T47D (cell line): ENCODE results near the gene NCK2.
"Not testable (repeated sequence)": the region's sequence is repeated elsewhere in the genome, so short reads cannot be mapped to it uniquely, and the experiment has no call there.

Experiments
- DNase-seq, 2 experiments: peaks; one replicate each; pipeline versions ENCODE4 v3.0.0 to v3.0.0-alpha.2; 2011 to 2012; ENCODE audit warnings: low read depth in 1 of 2, low spot score in 1 of 2
- JUND ChIP-seq: IDR thresholded peaks from 2 replicates; pipeline ENCODE4 v1.6.1; 2012; ENCODE audit warnings: low read depth
- in situ Hi-C: cut with HindIII; loops from 2 replicates; pipeline ENCODE4 v1.10.0; 2016; ENCODE audit warnings: low sequenced_read_pairs, low pct_unique_long_range_greater_than_20kb

Gene NCK2

GRCh38 chr2:105753380-105753779, 8.7 kb downstream of the NCK2 start:
- DNase-seq = no peak
- no peak for TF ChIP-seq JUND
- in situ Hi-C loops = no loop called here

DNA sequence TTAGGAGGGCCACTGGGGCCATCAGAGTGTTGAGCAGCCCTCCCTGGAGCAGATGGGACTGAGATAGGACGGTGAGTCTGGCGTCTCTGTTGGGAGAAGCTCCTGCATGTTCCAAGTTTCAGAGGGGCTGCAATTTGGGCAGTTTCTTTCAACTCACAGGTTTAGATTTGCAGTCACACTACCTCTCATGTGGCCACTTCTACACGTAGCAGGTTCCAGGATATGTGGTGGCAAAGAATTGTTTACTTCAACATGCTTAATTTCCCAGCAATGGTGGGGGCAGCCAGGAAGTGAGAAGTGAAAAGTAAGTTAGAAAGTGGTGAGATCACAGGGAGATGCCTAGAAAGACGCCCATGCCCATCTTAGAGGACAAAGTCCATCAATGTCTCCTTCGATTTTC, 9.3 kb downstream of the NCK2 start:
- TF ChIP-seq JUND = no peak
- in situ Hi-C loops = no loop called here
- no peak for DNase-seq

DNA sequence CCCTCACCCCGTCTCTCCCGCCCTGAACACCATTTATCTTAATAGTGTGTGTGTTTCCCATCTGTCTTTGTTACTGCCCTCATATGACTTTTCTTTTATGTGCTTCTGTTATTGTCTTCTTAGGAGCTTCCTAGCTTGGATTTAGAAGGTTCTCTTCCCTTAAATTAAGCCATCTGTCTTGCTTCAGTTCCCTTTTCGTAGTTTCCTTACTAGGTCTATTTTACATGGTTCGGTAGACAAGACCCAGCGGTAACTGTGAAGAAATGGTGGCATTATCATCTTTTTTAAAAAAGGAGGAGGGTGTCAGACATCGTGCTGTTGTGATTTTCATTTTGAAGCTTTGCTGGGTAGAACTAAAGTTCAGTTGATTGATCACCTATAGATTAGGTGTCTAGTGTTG, 10.3 kb downstream of the NCK2 start:
- in situ Hi-C loops = no loop called here

DNA sequence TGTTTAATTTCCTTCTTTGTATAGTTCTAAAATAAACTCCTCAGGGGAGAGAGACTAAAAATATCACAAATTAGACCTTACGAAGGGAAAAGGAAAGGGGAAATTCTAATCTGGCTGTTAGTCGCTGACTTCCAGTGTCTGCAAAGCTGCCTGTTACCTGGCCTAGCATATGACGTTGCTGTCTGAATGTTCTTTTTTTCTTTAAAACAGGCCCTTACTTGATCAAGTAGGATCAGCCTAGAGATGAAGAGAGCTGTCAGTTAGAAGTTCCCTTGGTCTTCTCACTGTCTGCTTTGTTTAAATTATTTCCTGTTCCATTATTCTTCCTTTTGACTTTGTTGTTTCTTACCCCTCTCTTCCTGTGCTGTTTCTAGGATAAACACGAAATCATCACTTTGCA, 11.2 kb downstream of the NCK2 start:
- no peak for TF ChIP-seq JUND
- in situ Hi-C loops = no loop called here
- no peak for DNase-seq

More for the DNA sequence above, 10.3 kb downstream of the NCK2 start:
- no peak for DNase-seq
- no peak for TF ChIP-seq JUND

- DNase-seq = no peak
- in situ Hi-C loops = no loop called here
- TF ChIP-seq JUND = no peak
Measured at GRCh38 chr2:105756435-105756834, 11.7 kb downstream of the NCK2 start.

- DNase-seq, in situ Hi-C loops: not testable (repeated sequence)
Measured at GRCh38 chr2:105756865-105757264, 12.2 kb downstream of the NCK2 start.

DNA sequence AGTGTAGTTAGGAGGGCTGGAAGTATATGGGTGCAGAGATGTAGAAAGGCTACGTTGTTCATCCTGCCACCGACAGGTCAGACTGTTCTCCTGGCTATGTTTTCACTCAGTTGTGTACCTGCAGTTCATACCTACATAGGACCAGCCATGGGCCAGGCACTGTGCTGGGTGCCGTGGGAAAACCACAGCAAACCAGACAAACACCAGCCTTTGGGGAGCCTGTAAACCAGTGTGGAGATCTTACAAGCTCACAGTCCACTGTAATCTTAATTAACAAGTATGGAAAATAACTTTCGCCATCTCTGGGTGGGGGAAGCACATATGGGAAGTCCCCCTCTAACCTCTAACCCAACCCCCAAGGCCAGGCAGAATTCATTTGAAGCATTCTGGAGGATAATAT, 12.7 kb downstream of the NCK2 start:
- no peak for TF ChIP-seq JUND
- DNase-seq = no peak
- in situ Hi-C loops = no loop called here

GRCh38 chr2:105760191-105760590, 15.5 kb downstream of the NCK2 start:
- in situ Hi-C loops = no loop called here
- TF ChIP-seq JUND = no peak
- DNase-seq = no peak

GRCh38 chr2:105760639-105761337, 16.1 kb downstream of the NCK2 start:
- DNase-seq = no peak
- no peak for TF ChIP-seq JUND
- in situ Hi-C loops = no loop called here

GRCh38 chr2:105761931-105762515, 17.3 kb downstream of the NCK2 start:
- DNase-seq = no peak
- in situ Hi-C loops = no loop called here
- no peak for TF ChIP-seq JUND

GRCh38 chr2:105763076-105763475, 18.4 kb downstream of the NCK2 start:
- TF ChIP-seq JUND = no peak
- DNase-seq = no peak
- in situ Hi-C loops = no loop called here

DNA sequence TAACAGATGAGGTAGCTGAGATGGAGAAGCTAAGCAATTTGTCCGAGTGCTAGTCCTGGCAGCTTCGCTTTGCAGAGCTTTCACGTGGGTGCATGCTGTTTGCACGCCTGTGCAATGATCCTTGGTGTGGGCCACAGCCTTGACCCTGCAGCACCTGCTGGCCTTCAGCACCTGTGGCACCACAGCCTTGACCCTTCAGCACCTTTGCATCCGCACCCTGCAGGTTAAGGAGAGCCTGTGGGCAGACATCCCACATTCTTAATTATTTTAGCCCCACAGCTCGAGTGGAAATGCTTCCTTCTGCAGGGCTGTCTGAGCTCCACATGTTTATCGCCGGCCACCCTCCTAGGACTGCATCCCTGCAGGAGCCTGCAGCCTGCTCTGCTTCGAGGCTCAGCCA, 19.3 kb downstream of the NCK2 start:
- DNase-seq = no peak
- in situ Hi-C loops = no loop called here
- TF ChIP-seq JUND = no peak

GRCh38 chr2:105765415-105766299, 20.9 kb downstream of the NCK2 start:
- in situ Hi-C loops = no loop called here

More at GRCh38 chr2:105765415-105766299, 20.9 kb downstream of the NCK2 start:
- TF ChIP-seq JUND = no peak
- DNase-seq = no peak
